Measurements from ENCODE around the gene HSCB. TPM values are rescaled to one million over a fixed set of nuclear protein-coding genes. Genes with fewer than 3 reads are reported as not detected.

The HSCB gene
- polyA plus RNA-seq, 1 donor from 2014 or later = 22.4 TPM

- no peaks in the 10 kb centered on the region for H3K9me3 ChIP-seq (ENCODE audit: low read length)
- peak within 1 kb of the TSS; percentile 99 for H3K4me2 ChIP-seq (ENCODE audit: low read length)
- no peaks in the 10 kb centered on the region for H3K27me3 ChIP-seq (ENCODE audit: insufficient read depth, low read depth, low read length)
- no peaks in the 10 kb centered on the region for H3K36me3 ChIP-seq (ENCODE audit: insufficient read depth, low read length)
- H3K4me3 ChIP-seq (ENCODE audit: low read length) = peak within 1 kb of the TSS; percentile 86
- H3K9me2 ChIP-seq (ENCODE audit: insufficient read depth, low read length) = no peaks in the 10 kb centered on the region
- peak; percentile 68 for TF ChIP-seq EP300 (conservative IDR thresholded peaks at IDR 0.05; ENCODE audit: poor library complexity, severe bottlenecking)
- TF ChIP-seq EZH2 (IDR thresholded peaks at IDR 0.05; ENCODE audit: borderline replicate concordance, insufficient read depth, low read length, poor library complexity, severe bottlenecking) = no peak
- peak; percentile 41 for TF ChIP-seq RAD21 (conservative IDR thresholded peaks at IDR 0.05)
- no peak for TF ChIP-seq REST (IDR thresholded peaks at IDR 0.05; ENCODE audit: borderline replicate concordance)
- peak; percentile 55 for TF ChIP-seq SMC3 (conservative IDR thresholded peaks at IDR 0.05; ENCODE audit: poor library complexity)
- TF ChIP-seq POLR2AphosphoS5 (IDR thresholded peaks at IDR 0.05) = peak; percentile 93
- TF ChIP-seq TAF1 (IDR thresholded peaks at IDR 0.05; ENCODE audit: low read depth) = peak; percentile 68
- peak; percentile 58 for TF ChIP-seq CTCF (IDR thresholded peaks at IDR 0.05; ENCODE audit: poor library complexity, severe bottlenecking)
- peak; percentile 74 for TF ChIP-seq MXI1 (conservative IDR thresholded peaks at IDR 0.05; ENCODE audit: poor library complexity, severe bottlenecking)
- H2AFZ ChIP-seq (ENCODE audit: low read depth, low read length) = peak within 1 kb of the TSS; percentile 33
- peak within 1 kb of the TSS; percentile 76 for H3K27ac ChIP-seq (ENCODE audit: low read length)
- no peaks in the 10 kb centered on the region for H4K20me1 ChIP-seq (ENCODE audit: insufficient read depth)
- H3K79me2 ChIP-seq (replicated peaks; ENCODE audit: insufficient read depth, low read length) = peaks cover 12% of the 10 kb centered on the region
- H3K9ac ChIP-seq (ENCODE audit: low read length) = peak within 1 kb of the TSS; percentile 79
- no peaks in the 10 kb centered on the region for H3F3A ChIP-seq (ENCODE audit: insufficient read depth, low read length, poor library complexity, severe bottlenecking)
Observed at GRCh38 chr22:28772633-28773460, 31.0 kb downstream of the HSCB start, which contains the start of gene CCDC117. TSS of gene CCDC117 (plus strand) at chr22:28772695. CDS start at chr22:28772850, 155 bp downstream.

- Histone ChIP-seq H3K27me3 (ENCODE audit: insufficient read depth, low read depth, low read length) (no peaks in the 10 kb centered on the region), H3K79me2 (replicated peaks; ENCODE audit: insufficient read depth, low read length) (peaks cover 12% of the 10 kb centered on the region), H3K9me2 (ENCODE audit: insufficient read depth, low read length) (no peaks in the 10 kb centered on the region), H3K36me3 (ENCODE audit: insufficient read depth, low read length) (no peaks in the 10 kb centered on the region), H3K4me3 (ENCODE audit: low read length) (peak overlapping the region; percentile 86), H4K20me1 (ENCODE audit: insufficient read depth) (no peaks in the 10 kb centered on the region), H2AFZ (ENCODE audit: low read depth, low read length) (peak overlapping the region; percentile 33), H3K9ac (ENCODE audit: low read length) (peak overlapping the region; percentile 79), H3K27ac (ENCODE audit: low read length) (no peak overlapping the region), H3K9me3 (ENCODE audit: low read length) (no peaks in the 10 kb centered on the region), H3K4me2 (ENCODE audit: low read length) (peak overlapping the region; percentile 99), H3F3A (ENCODE audit: insufficient read depth, low read length, poor library complexity, severe bottlenecking) (no peaks in the 10 kb centered on the region)
- TF ChIP-seq EZH2 (IDR thresholded peaks at IDR 0.05; ENCODE audit: borderline replicate concordance, insufficient read depth, low read length, poor library complexity, severe bottlenecking) (no peak), POLR2AphosphoS5 (IDR thresholded peaks at IDR 0.05) (no peak)
Observed at GRCh38 chr22:28773461-28773867, 31.6 kb downstream of the HSCB start.

All from neural cell (in vitro differentiated cells).